ENCODE results near the gene EPB41L1.

The EPB41L1 gene

DNA sequence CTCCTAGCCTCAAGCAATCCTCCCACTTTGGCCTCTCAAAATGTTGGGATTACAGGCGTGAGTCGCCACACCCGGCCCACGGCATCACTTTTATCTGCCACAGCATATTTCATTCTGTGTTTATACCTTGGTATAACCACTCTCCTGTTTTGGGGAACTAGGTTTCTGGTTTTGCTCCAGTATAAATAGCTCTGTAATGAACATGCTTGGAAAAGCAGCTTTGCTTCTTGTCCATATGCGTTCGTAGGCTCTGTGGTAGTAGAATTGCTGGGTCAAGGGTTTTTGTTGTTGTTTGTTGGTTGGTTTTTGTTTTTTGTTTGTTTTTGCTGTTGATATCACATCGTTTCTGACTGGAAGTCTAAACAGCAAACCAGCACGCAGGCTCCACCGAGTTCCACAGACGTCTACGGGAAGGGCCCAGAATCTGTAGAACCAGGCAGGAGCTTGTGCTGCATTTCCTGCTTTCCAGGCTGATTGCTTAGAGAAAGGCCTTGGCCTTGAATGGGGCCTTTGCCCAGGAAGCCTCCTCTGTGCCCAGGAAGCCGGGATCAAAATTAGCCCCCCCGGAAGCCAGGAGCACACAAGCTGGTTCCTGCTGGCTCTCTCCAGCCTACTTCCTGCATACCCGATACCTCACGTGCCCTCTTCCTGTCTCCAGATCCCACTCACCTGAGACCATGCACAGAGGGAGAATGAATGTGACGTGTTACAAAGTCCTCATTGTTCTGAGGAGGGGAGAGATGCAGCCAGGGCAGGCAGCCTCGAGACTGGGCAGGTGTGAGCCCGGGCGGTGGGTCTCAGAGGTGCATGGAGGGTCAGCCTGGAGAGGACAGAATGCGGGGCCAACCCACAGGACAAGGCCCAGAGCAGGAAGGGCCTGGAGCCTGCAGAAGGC is 116.5 kb downstream of the EPB41L1 start:
- TF ChIP-seq, protein P1, sequence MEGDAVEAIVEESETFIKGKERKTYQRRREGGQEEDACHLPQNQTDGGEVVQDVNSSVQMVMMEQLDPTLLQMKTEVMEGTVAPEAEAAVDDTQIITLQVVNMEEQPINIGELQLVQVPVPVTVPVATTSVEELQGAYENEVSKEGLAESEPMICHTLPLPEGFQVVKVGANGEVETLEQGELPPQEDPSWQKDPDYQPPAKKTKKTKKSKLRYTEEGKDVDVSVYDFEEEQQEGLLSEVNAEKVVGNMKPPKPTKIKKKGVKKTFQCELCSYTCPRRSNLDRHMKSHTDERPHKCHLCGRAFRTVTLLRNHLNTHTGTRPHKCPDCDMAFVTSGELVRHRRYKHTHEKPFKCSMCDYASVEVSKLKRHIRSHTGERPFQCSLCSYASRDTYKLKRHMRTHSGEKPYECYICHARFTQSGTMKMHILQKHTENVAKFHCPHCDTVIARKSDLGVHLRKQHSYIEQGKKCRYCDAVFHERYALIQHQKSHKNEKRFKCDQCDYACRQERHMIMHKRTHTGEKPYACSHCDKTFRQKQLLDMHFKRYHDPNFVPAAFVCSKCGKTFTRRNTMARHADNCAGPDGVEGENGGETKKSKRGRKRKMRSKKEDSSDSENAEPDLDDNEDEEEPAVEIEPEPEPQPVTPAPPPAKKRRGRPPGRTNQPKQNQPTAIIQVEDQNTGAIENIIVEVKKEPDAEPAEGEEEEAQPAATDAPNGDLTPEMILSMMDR (IDR thresholded peaks at IDR 0.05; ENCODE audit: borderline replicate concordance, insufficient read depth, low read depth, low read length), result no peak
- no peak overlapping the region for H3K4me3 ChIP-seq (ENCODE audit: low read depth, low read length)

DNA sequence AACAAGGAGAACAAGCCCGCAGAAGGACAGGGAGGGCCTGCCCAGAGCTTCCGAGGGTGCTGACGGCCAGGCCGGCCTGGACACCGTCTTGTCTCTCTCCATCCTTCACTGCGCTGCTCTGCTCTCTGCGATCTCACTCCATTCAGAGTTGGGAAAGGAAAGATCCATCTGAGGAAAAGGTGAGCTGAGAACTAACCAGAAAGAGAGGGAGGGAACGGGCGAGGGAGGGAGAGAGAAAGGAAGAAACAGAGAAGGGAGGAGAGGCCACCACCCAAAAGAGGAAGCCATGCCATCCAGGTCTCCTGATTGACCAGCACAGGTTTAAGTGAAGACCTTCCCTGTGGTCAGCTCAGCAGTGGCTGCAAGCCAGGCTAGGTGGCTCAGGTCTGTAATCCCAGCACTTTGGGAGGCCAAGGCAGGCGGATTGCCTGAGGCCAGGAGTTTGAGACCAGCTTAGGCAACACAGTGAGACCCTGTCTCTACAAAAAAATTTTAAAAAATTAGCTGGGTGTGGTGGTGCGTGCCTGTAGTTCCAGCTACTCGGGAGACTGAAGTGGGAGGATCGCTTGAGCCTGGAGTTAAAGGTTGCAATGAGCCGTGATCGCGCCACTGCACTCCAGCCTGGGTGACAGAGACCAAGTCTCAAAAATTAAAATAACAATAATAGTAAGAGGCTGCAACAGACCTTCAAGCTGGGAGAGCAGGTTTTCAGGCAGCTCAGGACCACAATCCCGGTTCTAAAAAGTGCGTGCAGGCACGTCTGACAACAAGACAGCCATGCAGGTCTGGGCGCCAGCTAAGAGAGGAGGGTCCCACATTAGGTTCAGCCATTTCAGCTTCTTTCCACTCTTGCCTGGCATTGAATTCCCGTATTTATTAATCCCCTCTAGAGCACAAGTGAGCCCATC is 117.4 kb downstream of the EPB41L1 start:
- TF ChIP-seq, protein P1 (IDR thresholded peaks at IDR 0.05; ENCODE audit: borderline replicate concordance, insufficient read depth, low read depth, low read length), result no peak
- H3K4me3 ChIP-seq (ENCODE audit: low read depth, low read length), result no peak overlapping the region

DNA sequence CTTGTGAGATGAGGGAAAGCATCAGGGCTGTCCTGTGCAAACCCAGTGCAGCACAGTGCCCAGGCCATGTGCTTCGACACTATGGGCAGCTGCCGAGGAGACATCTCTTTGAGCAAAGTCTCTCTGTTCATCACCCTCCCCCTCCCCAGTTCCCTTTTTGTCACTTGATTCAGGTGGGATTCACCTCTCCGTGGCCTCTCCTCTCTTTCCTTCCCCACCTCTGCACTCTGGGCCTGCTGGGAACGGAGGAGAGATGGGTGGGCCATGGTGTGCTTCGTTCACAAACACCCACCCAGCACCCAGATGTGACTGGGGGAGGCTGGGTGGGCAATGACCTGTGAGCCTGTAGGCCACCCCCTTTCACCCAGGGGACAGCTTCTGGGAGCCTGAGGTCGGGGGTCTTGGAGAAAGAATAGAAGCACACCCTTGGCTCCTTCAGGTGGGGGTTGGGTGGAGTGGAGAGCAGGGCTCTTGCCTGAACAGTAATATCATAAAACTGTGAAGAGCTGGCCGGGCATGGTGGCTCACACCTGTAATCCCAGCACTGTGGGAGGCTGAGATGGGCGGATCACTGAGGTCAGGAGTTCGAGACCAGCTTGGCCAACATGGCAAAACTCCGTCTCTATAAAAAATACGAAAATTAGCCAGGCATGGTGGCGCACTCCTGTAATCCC is 118.1 kb downstream of the EPB41L1 start:
- TF ChIP-seq, protein P1 (IDR thresholded peaks at IDR 0.05; ENCODE audit: borderline replicate concordance, insufficient read depth, low read depth, low read length), result no peak
- no peak overlapping the region for H3K4me3 ChIP-seq (ENCODE audit: low read depth, low read length)

DNA sequence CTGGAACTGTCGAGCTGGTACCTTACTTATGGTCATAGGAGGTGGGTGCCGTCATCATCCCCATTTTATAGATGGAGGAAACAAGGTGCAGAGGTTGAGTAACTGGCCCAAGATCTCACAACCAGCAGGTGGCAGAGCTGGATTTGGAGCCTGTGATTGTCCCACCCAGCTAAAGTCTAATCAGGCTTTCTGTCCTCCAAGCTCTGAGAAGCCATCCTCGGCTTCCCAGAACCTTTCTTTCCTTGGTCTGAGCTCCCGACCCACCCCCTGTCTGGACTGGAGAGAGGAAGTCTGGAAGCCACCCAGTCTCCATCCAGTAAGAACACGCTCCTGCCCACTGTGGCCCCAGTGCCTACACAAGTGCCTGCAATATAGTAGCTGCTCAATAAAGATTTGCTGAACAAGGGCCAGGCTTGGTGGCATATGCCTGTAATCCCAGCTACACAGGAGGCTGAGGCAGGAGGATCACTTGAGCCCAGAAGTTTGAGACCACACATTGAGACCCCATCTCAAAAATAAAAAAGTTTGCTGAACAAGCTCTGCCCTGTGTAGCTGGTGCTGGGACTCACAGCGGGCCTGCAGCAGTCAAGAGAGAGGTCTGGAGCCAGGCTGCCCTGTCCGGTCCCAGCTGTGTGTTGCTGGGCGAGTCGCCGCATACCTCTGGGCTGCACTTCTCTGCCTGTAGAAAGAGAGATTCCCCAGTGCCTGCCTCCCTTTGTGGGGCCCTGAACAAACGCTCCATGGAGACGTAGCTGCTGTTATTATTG is 119.1 kb downstream of the EPB41L1 start:
- H3K4me3 ChIP-seq (ENCODE audit: low read depth, low read length), result no peak overlapping the region
- TF ChIP-seq, protein P1 (IDR thresholded peaks at IDR 0.05; ENCODE audit: borderline replicate concordance, insufficient read depth, low read depth, low read length), result peak; percentile 45

DNA sequence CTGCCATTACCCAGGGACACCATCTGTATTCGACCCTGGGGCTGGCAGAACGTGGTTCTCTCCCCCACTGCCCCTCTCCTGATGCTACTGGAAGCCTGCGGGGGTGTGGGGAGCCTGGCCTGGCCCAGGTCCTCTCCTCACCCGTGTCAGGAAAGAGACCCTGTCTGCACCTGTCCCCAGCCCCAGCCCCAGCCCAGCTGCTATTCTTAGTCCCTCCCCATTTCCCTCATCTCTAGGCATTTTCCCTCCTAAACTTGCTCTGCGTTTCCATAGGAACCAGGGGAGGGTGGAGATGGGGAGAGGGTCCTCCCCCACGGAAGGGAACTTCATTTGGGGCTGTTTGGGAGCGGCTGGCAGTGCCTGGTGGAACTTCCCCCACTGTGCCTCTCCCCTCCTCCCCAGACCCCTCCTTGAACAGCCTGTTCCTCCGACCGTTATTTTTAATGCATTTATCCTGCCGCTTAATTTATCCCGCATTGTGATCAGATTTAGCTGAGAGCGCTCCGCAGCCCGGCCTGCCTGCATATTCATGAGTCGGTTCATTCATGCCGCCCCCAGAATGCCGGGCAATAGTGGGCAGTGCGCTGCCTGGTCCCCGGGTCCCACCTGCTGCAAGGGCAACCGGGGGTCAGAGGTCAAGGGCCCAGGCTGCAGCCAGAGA is 119.8 kb downstream of the EPB41L1 start:
- TF ChIP-seq, protein P1 (IDR thresholded peaks at IDR 0.05; ENCODE audit: borderline replicate concordance, insufficient read depth, low read depth, low read length), result no peak
- no peak overlapping the region for H3K4me3 ChIP-seq (ENCODE audit: low read depth, low read length)

DNA sequence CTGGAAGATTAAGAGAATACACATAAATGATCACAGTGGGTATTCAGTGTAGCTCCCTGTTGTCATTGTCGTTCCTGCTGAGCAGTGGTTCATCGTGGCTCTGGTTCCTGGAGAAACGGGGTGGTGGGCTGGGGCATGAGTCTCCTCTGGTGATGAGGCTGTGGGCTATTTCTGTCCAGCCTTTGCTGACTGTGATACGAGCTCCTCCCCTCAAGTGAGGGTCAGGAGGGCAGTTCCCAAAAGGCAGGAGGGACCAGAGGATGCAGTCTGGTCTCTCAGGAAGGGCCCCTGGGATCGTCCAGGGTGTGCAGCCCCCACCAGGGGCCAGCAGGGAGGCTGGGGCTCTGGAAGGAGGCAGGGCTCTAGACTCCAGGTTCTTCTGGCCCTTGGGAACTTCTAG is 120.5 kb downstream of the EPB41L1 start:
- no peak overlapping the region for H3K4me3 ChIP-seq (ENCODE audit: low read depth, low read length)
- TF ChIP-seq, protein P1 (IDR thresholded peaks at IDR 0.05; ENCODE audit: borderline replicate concordance, insufficient read depth, low read depth, low read length), result no peak

All from GM12875 (cell line).